Measurements from ENCODE around the gene ARFRP1.

GRCh38 chr20:63750807-63751470 lies 43.2 kb upstream of the ARFRP1 start:
- no peak for TF ChIP-seq CTCF (conservative IDR thresholded peaks at IDR 0.05; ENCODE audit: low read depth, low read length)
- TF ChIP-seq RAD21 (IDR thresholded peaks at IDR 0.05; ENCODE audit: low read length), result no peak
- no peak for TF ChIP-seq MAFK (IDR thresholded peaks at IDR 0.05; ENCODE audit: low read depth, low read length)
- TF ChIP-seq RFX5 (IDR thresholded peaks at IDR 0.05; ENCODE audit: low read depth, low read length), result no peak
- TF ChIP-seq ELK1 (IDR thresholded peaks at IDR 0.05; ENCODE audit: borderline replicate concordance, low read depth, low read length), result no peak
- TF ChIP-seq CEBPB (IDR thresholded peaks at IDR 0.05; ENCODE audit: low read depth, low read length), result no peak
- TF ChIP-seq POLR2A (IDR thresholded peaks at IDR 0.05; ENCODE audit: low read depth, low read length), result no peak
- TF ChIP-seq SMC3 (IDR thresholded peaks at IDR 0.05; ENCODE audit: low read depth, low read length), result no peak
- TF ChIP-seq MXI1 (IDR thresholded peaks at IDR 0.05; ENCODE audit: borderline replicate concordance, low read depth, low read length), result no peak
- TF ChIP-seq CHD1 (IDR thresholded peaks at IDR 0.05; ENCODE audit: low read depth, low read length), result no peak
- TF ChIP-seq NFE2L2 (IDR thresholded peaks at IDR 0.05; ENCODE audit: low read depth, low read length), result no peak
- no peak for TF ChIP-seq MAZ (IDR thresholded peaks at IDR 0.05; ENCODE audit: borderline replicate concordance, low read depth, low read length)
- TF ChIP-seq USF2 (IDR thresholded peaks at IDR 0.05; ENCODE audit: low read depth, low read length), result no peak
- no peak for TF ChIP-seq RCOR1 (IDR thresholded peaks at IDR 0.05; ENCODE audit: insufficient replicate concordance, low read length)
